Stimulated activated CD8-positive, alpha-beta memory T cell treated with anti-CD3 and anti-CD28 coated beads, Interleukin-7, amount 100 ng/mL, for 24 hours (primary cell): Measurements from ENCODE around the gene OR2G6.
"Not testable (repeated sequence)": the region's sequence is repeated elsewhere in the genome, so short reads cannot be mapped to it uniquely, and the experiment has no call there.

ENCODE experiments used
- DNase-seq: peaks from one replicate; pipeline ENCODE4 v3.0.0-alpha.2; 2020; ENCODE audit warnings: low read depth

Gene OR2G6

GRCh38 chr1:248507773-248508172, at the start of gene OR2G6:
TSS of gene OR2G6 (plus strand) at chr1:248508073. CDS start at chr1:248521647, 13,574 bp downstream.
- not testable (repeated sequence) for DNase-seq

- DNase-seq = not testable (repeated sequence)
Measured at GRCh38 chr1:248459117-248459516, 48.8 kb upstream of the OR2G6 start.

- DNase-seq = no peak
Measured at GRCh38 chr1:248471154-248471553, 36.7 kb upstream of the OR2G6 start.

GRCh38 chr1:248472111-248472510, 35.8 kb upstream of the OR2G6 start:
- DNase-seq = not testable (repeated sequence)

GRCh38 chr1:248473051-248473450, 34.8 kb upstream of the OR2G6 start, which contains the start of gene OR2T3:
TSS of gene OR2T3 (plus strand) at chr1:248473351. CDS start at chr1:248473351, 0 bp downstream.
- not testable (repeated sequence) for DNase-seq

- DNase-seq = not testable (repeated sequence)
Measured at GRCh38 chr1:248475660-248476059, 32.2 kb upstream of the OR2G6 start.

- DNase-seq = not testable (repeated sequence)
Measured at GRCh38 chr1:248481686-248482579, 25.9 kb upstream of the OR2G6 start.

GRCh38 chr1:248488289-248488688, 19.6 kb upstream of the OR2G6 start, which contains the start of gene OR2T5:
TSS of gene OR2T5 (plus strand) at chr1:248488589. CDS start at chr1:248488589, 0 bp downstream.
- DNase-seq = not testable (repeated sequence)

- not testable (repeated sequence) for DNase-seq
Measured at GRCh38 chr1:248496661-248497060, 11.2 kb upstream of the OR2G6 start.

- DNase-seq = not testable (repeated sequence)
Measured at GRCh38 chr1:248500305-248501035, 7.4 kb upstream of the OR2G6 start.

GRCh38 chr1:248510217-248510616, 2.3 kb downstream of the OR2G6 start:
- DNase-seq = not testable (repeated sequence)

GRCh38 chr1:248521856-248522255, 14.0 kb downstream of the OR2G6 start:
- no peak for DNase-seq

- not testable (repeated sequence) for DNase-seq
Measured at GRCh38 chr1:248537449-248537848, 29.6 kb downstream of the OR2G6 start.

- not testable (repeated sequence) for DNase-seq
Measured at GRCh38 chr1:248547383-248547782, 39.5 kb downstream of the OR2G6 start.

GRCh38 chr1:248551027-248551426, 43.2 kb downstream of the OR2G6 start:
- DNase-seq = not testable (repeated sequence)

- DNase-seq = not testable (repeated sequence)
Measured at GRCh38 chr1:248562672-248563071, 54.8 kb downstream of the OR2G6 start, which contains the start of gene OR2T29. TSS of gene OR2T29 (minus strand) at chr1:248562772. CDS start at chr1:248559491, 3,281 bp downstream.

- not testable (repeated sequence) for DNase-seq
Measured at GRCh38 chr1:248565530-248566373, 57.9 kb downstream of the OR2G6 start.

- not testable (repeated sequence) for DNase-seq
Measured at GRCh38 chr1:248569049-248569448, 61.2 kb downstream of the OR2G6 start.

GRCh38 chr1:248570811-248571210, 62.9 kb downstream of the OR2G6 start:
- DNase-seq = not testable (repeated sequence)

- DNase-seq = not testable (repeated sequence)
Measured at GRCh38 chr1:248572049-248572448, 64.2 kb downstream of the OR2G6 start.

- DNase-seq = not testable (repeated sequence)
Measured at GRCh38 chr1:248573856-248574255, 66.0 kb downstream of the OR2G6 start.
